H1 (cell line): ENCODE data around the gene IKZF2. TPM values are rescaled to one million over a fixed set of nuclear protein-coding genes. Genes with fewer than 3 reads are reported as not detected.

ENCODE experiments used
- ASH2L ChIP-seq: fragments of 200-600, 300-600 bp; sonication (generic); IDR thresholded peaks from one replicate; pipeline ENCODE4 v1.7.1; 2017; ENCODE audit warnings: low read length
- GABPA ChIP-seq: IDR thresholded peaks from 2 replicates; pipeline ENCODE4 v1.6.1; 2011; ENCODE audit warnings: mild to moderate bottlenecking, low read length, moderate library complexity, borderline replicate concordance; ENCODE audit not compliant: insufficient read depth
- GTF2F1 ChIP-seq: IDR thresholded peaks from 2 replicates; pipeline ENCODE4 v1.6.1; 2012; ENCODE audit warnings: low read depth, low read length, improper control_type of control experiment, borderline replicate concordance
- HDAC6 ChIP-seq: IDR thresholded peaks from one replicate; pipeline ENCODE4 v1.7.1; 2012; ENCODE audit warnings: low read depth, mild to moderate bottlenecking, inconsistent platforms, low read length, moderate library complexity
- KDM4A ChIP-seq: IDR thresholded peaks from one replicate; pipeline ENCODE4 v1.7.1; 2012; ENCODE audit warnings: low read depth, mild to moderate bottlenecking, moderate library complexity, low read length, inconsistent platforms; ENCODE audit not compliant: severe bottlenecking
- polyA plus RNA-seq, 7 experiments: library from polyadenylated mRNA; depleted of rRNA in 3 of 7; stranded (reverse) in 5 of 7; unstranded in 2 of 7; fragments of >200 nt in 5 of 7; fragments of 200-250 nt in 2 of 7; gene quantifications; 1 replicate in 5 of 7; 2 replicates in 1 of 7; 4 replicates in 1 of 7; pipeline versions ENCODE4 v1.2.1 to v1.2.3, GENCODE V29; 2011 to 2013; ENCODE audit warnings: missing spikeins in 2 of 7, mixed read lengths in 2 of 7
- total RNA-seq: library from RNA; stranded (reverse); fragmentation: NEBNext Ultra II Directional; extraction: Animal tissue kit (Norgen Biotek cat#: 25700); gene quantifications from 2 replicates; pipeline ENCODE4 v1.2.1, GENCODE V29; 2021
- TF ChIP-seq, protein P1 (sequence below): fragments of 300-600 bp; sonication (generic); IDR thresholded peaks from 2 replicates; pipeline ENCODE4 v1.7.1; 2012; ENCODE audit warnings: low read length, moderate library complexity, mild to moderate bottlenecking, inconsistent platforms; ENCODE audit not compliant: insufficient replicate concordance

Gene IKZF2
- total and polyA plus RNA-seq, 2 of the 8 experiments (the other 6 are each of a cell fraction or from before 2014, with no cell fraction given), result 1.7 to 4.4 TPM

DNA sequence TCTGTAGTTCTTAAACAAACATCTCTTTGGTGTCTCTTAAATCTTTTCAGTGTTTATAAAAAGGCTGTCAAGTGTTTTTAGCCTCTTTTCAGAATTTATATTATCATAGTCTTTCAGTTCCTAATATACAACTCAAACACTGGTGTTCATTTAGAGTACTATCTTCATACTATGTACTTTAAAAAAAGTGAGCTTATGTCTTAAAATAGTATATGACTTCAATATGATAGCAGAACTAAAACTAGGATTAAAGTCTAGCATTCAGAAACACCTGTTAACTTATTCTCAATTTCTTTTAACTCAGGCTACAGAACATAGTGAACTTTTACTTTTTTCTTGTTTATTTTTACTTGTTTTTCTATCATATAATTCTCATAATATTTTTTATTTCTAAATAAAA lies 14.7 kb upstream of the IKZF2 start (continued):
- TF ChIP-seq, protein P1, sequence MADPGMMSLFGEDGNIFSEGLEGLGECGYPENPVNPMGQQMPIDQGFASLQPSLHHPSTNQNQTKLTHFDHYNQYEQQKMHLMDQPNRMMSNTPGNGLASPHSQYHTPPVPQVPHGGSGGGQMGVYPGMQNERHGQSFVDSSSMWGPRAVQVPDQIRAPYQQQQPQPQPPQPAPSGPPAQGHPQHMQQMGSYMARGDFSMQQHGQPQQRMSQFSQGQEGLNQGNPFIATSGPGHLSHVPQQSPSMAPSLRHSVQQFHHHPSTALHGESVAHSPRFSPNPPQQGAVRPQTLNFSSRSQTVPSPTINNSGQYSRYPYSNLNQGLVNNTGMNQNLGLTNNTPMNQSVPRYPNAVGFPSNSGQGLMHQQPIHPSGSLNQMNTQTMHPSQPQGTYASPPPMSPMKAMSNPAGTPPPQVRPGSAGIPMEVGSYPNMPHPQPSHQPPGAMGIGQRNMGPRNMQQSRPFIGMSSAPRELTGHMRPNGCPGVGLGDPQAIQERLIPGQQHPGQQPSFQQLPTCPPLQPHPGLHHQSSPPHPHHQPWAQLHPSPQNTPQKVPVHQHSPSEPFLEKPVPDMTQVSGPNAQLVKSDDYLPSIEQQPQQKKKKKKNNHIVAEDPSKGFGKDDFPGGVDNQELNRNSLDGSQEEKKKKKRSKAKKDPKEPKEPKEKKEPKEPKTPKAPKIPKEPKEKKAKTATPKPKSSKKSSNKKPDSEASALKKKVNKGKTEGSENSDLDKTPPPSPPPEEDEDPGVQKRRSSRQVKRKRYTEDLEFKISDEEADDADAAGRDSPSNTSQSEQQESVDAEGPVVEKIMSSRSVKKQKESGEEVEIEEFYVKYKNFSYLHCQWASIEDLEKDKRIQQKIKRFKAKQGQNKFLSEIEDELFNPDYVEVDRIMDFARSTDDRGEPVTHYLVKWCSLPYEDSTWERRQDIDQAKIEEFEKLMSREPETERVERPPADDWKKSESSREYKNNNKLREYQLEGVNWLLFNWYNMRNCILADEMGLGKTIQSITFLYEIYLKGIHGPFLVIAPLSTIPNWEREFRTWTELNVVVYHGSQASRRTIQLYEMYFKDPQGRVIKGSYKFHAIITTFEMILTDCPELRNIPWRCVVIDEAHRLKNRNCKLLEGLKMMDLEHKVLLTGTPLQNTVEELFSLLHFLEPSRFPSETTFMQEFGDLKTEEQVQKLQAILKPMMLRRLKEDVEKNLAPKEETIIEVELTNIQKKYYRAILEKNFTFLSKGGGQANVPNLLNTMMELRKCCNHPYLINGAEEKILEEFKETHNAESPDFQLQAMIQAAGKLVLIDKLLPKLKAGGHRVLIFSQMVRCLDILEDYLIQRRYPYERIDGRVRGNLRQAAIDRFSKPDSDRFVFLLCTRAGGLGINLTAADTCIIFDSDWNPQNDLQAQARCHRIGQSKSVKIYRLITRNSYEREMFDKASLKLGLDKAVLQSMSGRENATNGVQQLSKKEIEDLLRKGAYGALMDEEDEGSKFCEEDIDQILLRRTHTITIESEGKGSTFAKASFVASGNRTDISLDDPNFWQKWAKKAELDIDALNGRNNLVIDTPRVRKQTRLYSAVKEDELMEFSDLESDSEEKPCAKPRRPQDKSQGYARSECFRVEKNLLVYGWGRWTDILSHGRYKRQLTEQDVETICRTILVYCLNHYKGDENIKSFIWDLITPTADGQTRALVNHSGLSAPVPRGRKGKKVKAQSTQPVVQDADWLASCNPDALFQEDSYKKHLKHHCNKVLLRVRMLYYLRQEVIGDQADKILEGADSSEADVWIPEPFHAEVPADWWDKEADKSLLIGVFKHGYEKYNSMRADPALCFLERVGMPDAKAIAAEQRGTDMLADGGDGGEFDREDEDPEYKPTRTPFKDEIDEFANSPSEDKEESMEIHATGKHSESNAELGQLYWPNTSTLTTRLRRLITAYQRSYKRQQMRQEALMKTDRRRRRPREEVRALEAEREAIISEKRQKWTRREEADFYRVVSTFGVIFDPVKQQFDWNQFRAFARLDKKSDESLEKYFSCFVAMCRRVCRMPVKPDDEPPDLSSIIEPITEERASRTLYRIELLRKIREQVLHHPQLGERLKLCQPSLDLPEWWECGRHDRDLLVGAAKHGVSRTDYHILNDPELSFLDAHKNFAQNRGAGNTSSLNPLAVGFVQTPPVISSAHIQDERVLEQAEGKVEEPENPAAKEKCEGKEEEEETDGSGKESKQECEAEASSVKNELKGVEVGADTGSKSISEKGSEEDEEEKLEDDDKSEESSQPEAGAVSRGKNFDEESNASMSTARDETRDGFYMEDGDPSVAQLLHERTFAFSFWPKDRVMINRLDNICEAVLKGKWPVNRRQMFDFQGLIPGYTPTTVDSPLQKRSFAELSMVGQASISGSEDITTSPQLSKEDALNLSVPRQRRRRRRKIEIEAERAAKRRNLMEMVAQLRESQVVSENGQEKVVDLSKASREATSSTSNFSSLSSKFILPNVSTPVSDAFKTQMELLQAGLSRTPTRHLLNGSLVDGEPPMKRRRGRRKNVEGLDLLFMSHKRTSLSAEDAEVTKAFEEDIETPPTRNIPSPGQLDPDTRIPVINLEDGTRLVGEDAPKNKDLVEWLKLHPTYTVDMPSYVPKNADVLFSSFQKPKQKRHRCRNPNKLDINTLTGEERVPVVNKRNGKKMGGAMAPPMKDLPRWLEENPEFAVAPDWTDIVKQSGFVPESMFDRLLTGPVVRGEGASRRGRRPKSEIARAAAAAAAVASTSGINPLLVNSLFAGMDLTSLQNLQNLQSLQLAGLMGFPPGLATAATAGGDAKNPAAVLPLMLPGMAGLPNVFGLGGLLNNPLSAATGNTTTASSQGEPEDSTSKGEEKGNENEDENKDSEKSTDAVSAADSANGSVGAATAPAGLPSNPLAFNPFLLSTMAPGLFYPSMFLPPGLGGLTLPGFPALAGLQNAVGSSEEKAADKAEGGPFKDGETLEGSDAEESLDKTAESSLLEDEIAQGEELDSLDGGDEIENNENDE, result no peak
- TF ChIP-seq GABPA, result no peak
- TF ChIP-seq KDM4A, result no peak
- TF ChIP-seq HDAC6, result no peak
- TF ChIP-seq GTF2F1, result no peak
- no peak for TF ChIP-seq ASH2L
